ENCODE results near the gene TTC17.

GRCh38 chr11:43523632-43524031 is 164.9 kb downstream of the TTC17 start:
- TF ChIP-seq CTCF (conservative IDR thresholded peaks at IDR 0.05; ENCODE audit: low read length) (no peak), EZH2phosphoT487 (IDR thresholded peaks at IDR 0.05; ENCODE audit: borderline replicate concordance) (no peak)

Data from Loucy (cell line).